Stimulated activated CD8-positive, alpha-beta memory T cell treated with anti-CD3 and anti-CD28 coated beads, Interleukin-4, amount 100 ng/mL, for 24 hours (primary cell): ENCODE data around the gene SMAD2.
A peak's percentile ranks its signal among the peaks of the same experiment; 100 is the strongest.

Experiments
- DNase-seq: peaks from one replicate; pipeline ENCODE4 v3.0.0-alpha.2; 2020; ENCODE audit warnings: low read depth

Gene SMAD2

DNA sequence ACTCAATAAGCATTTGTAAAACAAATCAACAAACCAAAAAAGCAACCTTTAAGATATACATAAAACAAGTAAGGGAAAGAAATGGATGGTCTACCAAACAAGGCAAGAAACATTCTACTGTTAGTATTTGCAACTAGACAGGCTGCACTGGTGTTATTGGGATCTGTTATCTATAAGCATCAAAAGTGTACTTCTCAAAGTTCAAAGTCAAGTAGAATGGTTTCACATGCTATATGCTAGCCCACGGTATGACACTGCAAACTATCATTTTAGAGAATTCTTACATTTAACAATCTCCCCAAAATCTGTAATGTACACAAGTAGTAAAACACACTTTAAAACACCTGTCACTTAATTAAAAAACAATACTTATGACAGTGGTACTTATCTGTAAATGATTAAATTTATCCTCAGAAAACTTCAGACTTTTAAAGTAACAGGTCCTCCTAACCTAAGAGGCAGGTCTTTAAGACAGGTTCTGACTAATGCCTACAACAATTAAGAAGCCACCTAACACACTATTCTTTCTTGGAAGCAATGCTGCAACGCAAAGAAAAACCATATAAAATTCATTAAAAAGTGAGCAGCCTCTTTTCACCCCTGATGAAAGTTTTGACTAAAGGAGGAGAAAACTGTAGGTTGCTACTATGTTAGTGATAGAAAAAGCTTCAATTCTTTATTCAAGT, 34.8 kb downstream of the SMAD2 start:
- DNase-seq, result no peak

GRCh38 chr18:47893939-47894699, 36.3 kb downstream of the SMAD2 start:
- no peak for DNase-seq

DNA sequence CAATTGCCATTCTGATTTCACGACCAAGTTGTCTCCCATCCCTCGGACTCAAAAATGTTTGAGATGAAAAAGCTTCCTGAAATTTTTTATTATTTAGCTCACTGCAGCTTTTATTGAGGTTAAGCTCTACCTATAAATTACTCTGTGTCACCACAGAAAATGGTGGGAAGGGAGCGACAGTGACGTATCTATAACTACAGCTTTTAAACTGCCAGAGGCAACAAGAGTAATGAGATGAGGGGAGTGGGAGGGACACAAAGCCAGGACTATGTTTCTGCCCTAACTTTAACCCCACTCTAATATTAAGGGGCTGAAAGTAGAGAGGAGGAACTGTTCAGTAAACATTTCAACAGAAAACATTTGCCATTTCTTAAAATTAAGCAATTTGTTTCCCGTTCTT, 37.4 kb downstream of the SMAD2 start:
- no peak for DNase-seq

DNA sequence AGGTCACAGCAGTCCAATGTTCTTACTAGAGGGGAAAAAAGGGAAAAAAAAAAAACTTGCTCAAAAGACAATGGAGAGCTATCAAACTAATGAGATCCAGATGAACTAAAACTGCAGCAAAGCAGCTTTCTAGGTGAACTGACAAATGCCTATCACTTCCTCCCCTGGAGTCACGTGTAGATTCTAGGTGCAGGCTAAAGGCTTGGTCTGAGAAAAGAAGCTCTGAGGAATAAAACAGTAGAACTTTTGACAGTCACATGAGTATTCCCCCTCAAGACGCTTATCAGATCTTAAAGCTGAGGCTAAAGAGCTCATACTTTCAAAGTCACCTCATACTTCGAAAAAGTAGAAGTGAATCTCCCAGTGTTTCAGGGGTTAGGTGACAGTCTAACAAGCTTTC, 42.3 kb downstream of the SMAD2 start:
- DNase-seq, result no peak

- DNase-seq, result no peak
These were observed 43.2 kb downstream of the SMAD2 start for GRCh38 chr18:47887227-47887626.

- peak; percentile 6 for DNase-seq
These were observed 46.6 kb downstream of the SMAD2 start for GRCh38 chr18:47883771-47884413.

GRCh38 chr18:47882641-47883040, 47.8 kb downstream of the SMAD2 start:
- no peak for DNase-seq

DNA sequence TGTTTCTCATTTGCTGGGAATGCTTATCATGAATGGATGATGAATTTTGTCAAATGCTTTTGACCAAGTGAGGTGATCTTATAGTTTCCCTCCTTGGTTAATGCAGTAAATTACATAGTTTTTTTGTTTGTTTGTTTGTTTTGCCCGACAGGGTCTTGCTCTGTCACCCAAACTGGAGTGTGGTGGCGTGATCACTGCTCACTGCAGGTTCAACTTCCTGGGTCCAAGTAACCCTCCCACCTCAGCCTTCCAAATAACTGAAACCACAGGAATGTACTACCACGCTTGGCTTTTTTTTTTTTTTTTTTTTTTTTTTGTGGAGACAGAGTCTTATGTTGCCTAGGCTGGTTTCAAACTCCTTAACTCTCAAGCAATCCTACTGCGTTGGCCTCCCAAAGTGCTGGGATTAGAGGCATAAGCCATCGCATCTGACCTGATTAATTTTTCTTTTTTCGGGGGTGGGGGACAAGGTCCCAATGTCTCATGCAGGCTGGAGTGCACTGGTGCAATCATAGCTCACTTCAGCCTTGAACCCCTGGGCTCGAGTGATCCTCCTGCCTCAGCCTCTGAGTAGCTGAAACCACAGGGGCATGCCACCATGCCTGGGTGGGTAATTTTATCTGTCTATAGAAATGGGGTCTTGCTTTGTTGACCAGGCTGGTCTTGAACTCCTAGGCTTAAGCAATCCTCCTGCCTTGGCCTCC, 48.6 kb downstream of the SMAD2 start:
- no peak for DNase-seq

DNA sequence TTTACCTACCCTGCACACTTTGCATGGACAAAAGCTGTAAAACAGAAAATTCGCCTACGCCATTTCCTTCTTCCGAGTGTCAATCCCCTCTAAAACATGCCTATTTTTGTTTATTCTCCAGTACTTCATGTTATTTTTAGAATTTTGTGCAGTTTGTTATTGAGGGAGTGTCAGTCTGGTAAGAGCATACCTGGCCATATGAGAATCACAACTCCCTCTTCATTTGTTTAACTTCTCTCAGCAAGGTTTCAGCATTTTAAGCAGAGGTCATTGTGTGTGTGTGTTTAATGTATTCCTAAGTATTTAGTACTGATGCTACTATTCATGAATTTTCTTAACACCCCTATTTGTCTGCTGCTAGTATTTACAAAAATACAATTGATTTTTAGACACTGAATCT, 49.4 kb downstream of the SMAD2 start:
- DNase-seq, result no peak

DNA sequence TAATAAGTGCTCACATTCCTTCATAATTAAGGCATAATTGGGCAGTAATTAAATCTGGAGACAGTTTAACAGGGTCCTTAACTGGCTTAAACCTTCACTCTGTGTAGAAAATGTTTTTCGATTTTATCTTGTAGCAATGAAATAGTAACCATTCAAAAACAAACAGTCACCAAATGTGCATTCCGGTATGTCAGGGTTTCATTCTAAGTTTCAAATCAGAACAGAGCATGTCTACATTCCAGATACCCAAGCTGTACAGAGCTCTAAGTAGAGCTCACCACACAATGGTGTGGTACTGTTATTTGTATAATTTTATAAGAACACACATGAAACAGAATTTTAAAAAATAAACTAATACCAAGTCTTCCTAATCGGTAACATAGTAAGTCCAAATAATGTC, 52.6 kb downstream of the SMAD2 start:
- no peak for DNase-seq

GRCh38 chr18:47876813-47877212, 53.6 kb downstream of the SMAD2 start:
- DNase-seq, result no peak

GRCh38 chr18:47873625-47874024, 56.8 kb downstream of the SMAD2 start:
- no peak for DNase-seq

- no peak for DNase-seq
These were observed 58.0 kb downstream of the SMAD2 start for GRCh38 chr18:47872426-47872825.

GRCh38 chr18:47871288-47871687, 59.2 kb downstream of the SMAD2 start:
- no peak for DNase-seq

DNA sequence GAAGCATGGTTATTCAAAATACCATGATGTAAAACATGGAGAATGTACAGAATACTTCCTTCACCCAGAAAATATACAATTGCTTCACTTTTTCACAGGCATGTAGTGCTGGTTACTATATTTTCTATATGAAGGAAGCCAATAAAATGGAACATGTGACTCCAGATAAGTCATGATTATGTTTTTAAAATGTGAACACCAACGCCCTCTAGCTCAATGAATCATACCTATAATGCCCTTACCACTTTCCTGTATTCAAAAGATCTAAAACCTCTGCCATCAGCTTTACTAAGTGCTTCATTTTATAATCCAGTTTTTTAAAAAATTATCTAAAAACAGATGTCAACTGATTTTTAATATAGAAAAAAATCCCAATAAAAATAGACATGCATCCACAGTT, 59.9 kb downstream of the SMAD2 start:
- DNase-seq, result no peak

- no peak for DNase-seq
These were observed 61.7 kb downstream of the SMAD2 start for GRCh38 chr18:47868744-47869143.

DNA sequence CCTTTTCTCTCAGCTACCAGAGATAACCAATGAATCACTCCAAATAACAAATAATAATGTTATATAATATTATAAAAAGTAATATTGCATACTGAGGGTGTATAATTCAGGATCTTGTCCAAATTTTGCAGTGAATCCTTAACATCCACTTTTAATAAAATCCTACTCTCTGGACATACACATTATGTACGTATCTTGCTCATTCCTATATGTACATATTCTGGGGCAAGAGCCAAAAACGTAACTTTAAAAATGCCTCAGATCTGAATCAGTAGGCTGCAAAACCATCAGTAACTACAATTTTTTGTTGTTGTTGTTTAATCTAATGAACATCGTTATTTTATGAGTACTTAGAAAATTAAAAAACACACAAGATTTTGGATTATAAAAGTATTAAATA, 65.3 kb downstream of the SMAD2 start:
- DNase-seq, result no peak

DNA sequence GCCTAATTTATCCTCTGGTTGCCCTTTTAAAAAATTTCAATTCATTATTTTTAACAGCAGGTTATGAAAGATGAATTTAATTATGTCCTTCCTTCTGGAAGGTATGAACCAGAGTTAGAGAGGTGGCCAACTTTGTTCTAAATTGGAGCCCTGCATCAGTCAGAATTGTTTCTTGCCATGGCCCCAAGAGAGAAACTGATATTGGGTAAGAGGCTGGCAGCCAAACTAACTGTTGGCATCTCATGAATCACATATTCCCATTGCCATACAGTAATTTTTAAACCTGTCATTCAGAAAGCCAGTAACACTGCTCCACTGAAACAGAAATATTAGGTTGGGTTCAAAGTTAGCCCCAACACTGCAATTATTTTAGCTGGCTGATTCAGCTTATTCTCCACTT, 67.4 kb downstream of the SMAD2 start:
- no peak for DNase-seq

GRCh38 chr18:47858607-47859006, 71.9 kb downstream of the SMAD2 start:
- no peak for DNase-seq

DNA sequence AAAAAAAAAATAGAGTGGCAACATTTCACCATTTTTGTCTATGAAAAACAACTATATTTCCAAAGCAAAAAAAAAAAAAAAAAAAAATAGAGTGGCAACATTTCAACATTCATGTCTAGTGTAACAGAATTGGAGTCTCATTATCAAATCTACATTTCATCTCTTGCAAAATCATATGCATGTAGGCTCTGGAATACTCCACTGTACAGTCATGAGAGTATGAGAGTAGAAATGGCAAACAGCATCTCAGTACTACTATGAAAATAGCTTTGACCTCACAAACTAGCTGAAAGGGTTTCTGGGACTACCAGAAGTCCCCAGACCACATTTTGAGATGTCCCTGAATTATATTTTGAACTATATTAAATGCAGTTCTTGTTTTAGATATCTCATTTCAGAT, 82.8 kb downstream of the SMAD2 start:
- no peak for DNase-seq

DNA sequence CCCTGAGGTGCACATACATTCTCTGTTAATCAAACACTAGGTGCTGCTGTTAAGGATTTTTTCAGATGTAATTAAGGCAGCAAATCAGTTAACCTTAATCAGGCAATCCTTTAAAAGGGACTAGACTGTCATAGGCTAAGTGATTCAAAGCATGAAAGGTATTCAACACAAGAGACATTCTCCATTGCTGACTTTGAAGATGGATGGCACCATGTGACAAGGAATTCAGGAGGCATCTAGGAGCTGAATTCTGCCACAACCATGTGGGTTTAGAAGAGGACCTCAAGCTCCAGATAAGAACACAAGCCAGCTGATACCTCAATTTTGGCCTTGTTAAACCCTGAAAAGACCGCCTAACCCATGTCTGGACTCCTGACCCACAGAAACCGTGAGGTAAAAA, 84.0 kb downstream of the SMAD2 start:
- DNase-seq, result no peak

- no peak for DNase-seq
These were observed 85.5 kb downstream of the SMAD2 start for GRCh38 chr18:47844828-47845498.
